GM18499 (cell line): Measurements from ENCODE around the gene TMEM217.

Experiments used
- ATAC-seq: cut with Tn5 transposase; IDR thresholded peaks from one replicate; pipeline ENCODE4 v1.9.1; 2021; ENCODE audit warnings: moderate number of reproducible peaks; ENCODE audit not compliant: insufficient read depth, unreplicated experiment

Gene TMEM217

DNA sequence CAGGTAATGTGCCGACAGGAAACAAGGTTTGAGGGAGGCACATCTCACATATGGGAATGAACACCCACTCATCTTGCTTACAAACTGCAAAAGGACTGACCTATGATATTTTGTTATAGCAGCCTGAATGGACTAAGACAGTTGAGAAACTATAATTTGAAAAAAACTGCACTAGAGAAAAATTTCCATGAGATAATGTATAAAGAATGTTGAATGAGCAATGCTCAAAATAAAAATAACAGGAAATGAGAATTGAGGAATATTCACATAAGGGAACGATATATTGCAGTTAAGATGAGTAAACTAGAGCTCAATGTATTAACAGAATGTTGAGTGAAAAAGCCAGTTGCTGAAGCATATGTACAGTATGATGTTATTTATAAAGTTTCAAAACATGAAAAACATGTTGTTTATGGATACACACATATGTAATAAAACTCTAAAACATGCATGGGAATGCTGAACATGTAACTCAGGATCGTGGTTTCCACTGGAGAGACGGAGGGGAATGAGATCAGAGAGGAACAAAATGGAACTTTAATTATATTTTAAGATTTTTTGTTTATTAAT lies 6.6 kb downstream of the TMEM217 start:
- ATAC-seq: no peak

DNA sequence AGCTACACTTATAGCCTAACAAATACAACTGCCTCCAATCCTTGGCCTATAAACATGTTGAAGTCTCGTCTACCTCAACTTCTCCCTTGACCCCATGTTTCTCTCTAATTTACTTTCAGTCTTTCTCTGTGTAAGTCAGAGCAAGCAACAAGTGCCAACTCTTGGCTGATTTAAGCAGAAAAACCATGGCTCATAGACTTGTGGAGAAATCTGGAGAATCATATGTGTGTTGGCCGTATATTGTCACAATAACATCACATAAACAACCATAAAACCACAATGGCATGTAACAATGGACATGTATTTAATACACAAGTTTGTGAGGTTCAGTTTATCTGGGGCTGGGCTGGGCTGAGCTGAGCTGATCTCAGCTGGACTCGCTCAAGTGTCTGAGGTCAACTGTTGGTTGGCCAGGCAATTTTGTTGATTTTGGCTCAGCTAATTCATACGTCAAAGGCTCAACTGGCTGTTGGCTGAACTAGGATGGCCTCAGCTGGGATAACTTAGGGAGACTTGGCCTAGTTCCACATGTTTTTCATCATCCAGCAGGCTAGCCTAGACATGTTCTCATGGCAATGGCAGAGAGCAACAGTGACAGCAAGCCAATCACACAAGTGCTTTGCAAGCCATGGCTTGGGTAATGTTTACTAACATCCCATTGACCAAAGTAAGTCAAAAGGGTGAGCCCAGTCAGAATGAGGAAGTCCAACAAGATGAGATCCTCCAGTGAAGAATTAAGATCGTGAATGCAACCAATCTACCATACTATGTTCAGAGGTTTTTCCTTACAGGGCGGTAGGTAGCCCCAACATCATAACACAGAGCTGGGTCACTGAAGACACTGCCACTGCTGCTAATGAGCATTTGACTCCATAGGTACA lies 13.3 kb downstream of the TMEM217 start:
- ATAC-seq: no peak

- ATAC-seq: no peak
Observed at GRCh38 chr6:37243816-37244370, 14.1 kb downstream of the TMEM217 start.

- no peak for ATAC-seq
Observed at GRCh38 chr6:37243131-37243815, 14.7 kb downstream of the TMEM217 start.

DNA sequence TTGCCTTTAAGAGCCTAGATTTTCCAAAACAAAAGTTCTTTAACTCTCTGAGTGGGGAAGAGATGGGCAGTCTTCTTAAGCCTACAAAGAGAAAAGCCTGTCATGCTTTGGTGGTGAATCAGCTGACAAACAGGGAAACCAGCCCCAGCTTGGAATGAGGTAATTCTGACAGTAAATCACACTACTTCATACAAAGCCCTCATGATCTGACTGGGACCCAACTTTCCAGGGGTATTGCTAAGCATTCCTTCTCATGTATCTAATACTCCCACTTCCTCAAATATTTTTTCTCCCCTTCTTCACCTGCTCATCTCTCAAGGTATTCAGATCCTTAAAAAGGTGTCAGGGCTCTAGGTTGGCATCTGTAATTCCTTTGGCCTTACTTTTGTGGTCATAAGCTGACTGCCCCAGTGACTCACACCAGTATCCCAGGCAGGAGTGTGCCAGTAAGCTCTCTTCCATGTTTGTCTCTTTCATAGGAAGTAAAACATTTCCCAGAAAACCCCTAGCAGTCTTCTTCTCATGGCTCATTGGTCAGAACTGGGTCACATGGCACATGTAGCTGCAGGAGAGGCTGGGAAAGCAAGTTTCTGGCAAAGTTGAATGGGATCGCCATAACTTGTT lies 15.4 kb downstream of the TMEM217 start:
- no peak for ATAC-seq

DNA sequence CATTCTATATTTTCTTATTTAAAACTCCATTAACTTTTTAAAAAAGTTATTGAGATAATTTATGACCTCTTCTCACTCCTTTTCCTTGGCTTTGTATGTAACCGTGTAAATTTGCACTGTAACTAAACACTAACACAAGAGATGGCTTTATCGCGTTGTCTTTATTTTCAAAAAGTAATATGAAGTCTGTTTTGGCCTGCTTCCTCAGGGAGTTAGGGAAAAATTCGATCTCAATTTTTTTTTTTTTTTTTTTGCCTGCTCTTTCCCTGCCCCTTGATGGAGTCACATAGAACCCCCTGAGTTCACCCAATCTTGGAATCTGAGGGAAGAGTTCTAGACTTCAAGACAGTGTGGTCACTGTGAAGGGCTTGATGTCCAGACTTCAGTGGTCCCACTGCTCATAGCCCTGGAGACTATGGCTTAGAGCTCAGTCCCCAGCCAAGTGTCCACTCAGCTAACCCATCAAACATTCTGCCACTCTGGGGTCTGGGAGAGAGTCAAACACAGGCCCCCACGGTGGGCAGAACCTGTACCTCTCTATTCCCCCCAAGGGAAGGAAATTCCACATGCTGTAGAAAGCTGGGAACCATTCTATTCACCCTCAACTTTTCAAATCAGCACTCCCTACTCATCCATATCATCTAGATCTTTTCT lies 16.0 kb downstream of the TMEM217 start:
- no peak for ATAC-seq

DNA sequence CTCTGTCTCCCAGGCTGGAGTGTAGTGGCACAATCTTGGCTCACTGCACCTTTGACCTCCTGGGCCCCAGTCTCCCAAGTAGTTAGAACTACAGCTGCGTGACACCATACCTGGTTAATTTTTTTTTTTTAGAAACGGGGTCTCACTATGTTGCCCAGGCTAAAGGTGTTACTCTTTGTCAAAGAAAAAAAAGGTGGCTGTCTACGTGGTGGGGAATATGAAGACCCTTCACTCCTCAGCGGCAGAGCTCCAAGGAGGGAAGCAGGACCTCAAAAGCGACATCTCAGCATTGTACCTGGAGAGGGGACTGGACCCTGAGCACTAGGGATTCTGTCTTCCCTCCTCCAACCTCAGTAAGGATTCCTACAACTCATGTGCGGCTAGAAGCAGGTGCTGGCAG lies 16.8 kb downstream of the TMEM217 start:
- ATAC-seq: no peak

GRCh38 chr6:37239950-37240713 lies 17.8 kb downstream of the TMEM217 start:
- ATAC-seq: no peak

GRCh38 chr6:37239526-37239925 lies 18.4 kb downstream of the TMEM217 start:
- no peak for ATAC-seq

DNA sequence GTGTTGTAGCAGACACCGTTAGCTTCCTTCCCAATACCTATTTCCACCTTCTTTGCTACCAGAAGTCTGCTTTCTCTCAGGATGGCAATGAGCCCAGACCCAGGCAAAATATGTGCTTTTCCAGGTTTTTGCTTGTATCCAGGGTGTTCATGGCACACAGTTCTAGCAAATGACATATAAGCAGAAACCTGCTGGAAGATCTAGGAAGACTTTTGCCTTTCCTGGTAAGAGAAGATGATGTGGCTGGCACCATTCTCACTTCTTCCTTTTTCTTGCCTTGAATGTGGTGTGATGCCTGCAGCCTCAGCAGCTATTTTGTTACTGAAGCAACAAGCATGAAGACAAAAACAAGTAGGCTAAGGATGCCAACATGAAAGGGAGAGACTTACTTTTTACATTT lies 19.6 kb downstream of the TMEM217 start:
- ATAC-seq: no peak

- no peak for ATAC-seq
Observed at GRCh38 chr6:37237789-37238188, 20.2 kb downstream of the TMEM217 start.

DNA sequence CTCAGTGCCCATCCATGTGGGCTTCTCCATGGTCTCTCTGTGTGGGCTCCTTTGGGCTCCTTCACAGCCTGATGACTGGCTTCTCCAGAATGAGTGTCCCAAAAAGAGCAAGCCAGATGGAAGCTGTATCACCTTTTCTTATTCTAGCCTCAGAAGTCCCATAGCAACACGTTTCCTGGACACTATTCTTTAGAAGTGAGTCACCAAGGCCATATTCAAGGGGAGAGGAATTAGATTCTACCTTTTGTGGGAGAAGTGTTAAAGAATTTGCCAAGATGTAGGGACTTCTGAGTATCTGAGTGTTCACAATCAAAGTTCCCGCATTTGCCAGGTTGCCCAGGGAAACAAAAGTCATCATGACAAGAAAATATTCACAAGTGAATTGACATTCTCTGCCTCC lies 21.0 kb downstream of the TMEM217 start:
- ATAC-seq: no peak

- ATAC-seq: no peak
Observed at GRCh38 chr6:37233541-37233940, 24.4 kb downstream of the TMEM217 start.

DNA sequence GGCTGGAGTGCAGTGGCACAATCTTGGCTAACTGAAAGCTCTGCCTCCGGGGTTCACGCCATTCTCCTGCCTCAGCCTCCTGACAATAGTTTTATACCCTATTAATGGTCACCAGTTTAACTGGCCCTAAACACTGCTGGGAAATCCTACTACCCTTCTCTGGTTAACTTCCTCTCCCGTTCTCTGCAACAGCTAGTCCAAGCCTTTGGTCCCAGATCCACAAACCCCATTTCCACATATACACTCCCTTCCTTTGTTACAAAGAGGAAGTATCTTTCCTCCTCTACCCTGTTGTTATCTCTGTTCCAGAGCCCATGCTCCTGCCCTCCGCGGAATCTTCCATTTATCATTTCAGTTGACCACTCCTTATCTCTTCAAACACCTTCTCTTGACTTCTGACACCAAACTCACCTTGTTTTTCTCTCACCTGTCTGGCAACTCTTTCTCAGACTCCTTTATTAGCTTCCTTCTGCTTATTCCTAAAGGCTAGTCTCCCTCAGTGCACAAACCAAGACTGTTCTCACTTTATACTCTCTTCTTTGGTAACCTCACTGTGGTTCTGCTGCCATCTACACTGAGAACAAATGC lies 25.4 kb downstream of the TMEM217 start:
- no peak for ATAC-seq

DNA sequence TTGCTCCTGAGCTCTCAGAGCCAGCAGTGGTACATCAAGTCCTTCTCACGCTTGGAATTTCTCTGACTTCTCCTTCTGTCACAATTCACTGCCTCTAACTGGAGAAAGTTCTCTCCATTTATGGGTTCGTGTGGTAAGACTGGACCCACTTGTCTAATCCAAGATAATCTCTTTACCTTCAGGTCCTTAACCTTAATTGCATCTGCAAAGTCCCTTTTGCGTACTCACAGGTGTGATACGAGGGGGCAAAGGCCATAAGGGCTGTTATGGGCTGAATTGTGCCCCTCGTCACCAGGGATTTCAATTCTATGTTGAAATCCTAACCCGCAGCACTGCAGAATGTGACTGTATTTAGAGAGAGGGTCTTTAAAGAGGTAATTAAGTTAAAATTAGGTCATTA lies 27.8 kb downstream of the TMEM217 start:
- ATAC-seq: no peak

- ATAC-seq: no peak
Observed at GRCh38 chr6:37225350-37226169, 32.4 kb downstream of the TMEM217 start.

DNA sequence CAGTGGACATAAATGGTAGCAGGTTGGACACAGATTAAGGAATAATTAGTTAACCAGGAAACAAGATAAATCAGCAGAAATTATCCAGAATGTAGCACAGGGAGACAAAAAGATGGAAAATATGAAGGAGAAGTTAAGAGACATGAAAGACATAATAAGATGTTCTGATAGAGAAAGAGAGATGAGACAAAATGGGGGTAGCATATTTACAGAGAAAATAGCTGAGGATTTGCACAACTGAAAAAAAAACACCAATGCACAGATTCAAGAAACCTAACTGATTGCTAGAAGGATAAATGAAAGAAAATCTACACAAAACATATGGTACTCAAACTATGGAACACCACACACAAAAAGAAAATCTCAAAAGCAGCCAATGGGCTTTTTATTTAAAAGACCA lies 35.0 kb downstream of the TMEM217 start:
- ATAC-seq: no peak
